HCT116 (cell line): ENCODE results near the gene DHX57. TPM values are rescaled to one million over a fixed set of nuclear protein-coding genes. Genes with fewer than 3 reads are reported as not detected.

Experiments used
- ATAC-seq: fragments of 200-7000 bp; cut with Tn5 transposase; 2 replicates; pipeline ENCODE4 v1.9.1; 2020; ENCODE audit warnings: mild to moderate bottlenecking, moderate library complexity
- BruUV-seq: library from RNA; stranded (reverse); fragments of 400-500 nt; replicated peaks from 2 replicates; lab custom pipeline; 2021; lab: Mats Ljungman, UMichigan
- CTCF ChIA-PET: fragments of 300-600 bp; sonication (Branson Sonifier 250); formaldehyde crosslinking; loops from one replicate; lab custom pipeline; 2021; ENCODE audit warnings: antibody characterized with exemption; lab: Charles Lee
- POLR2A ChIA-PET: fragments of 300-600, 350-600 bp; sonication (Branson Sonifier 250); formaldehyde crosslinking; loops from one replicate; lab custom pipeline; 2021; ENCODE audit warnings: antibody characterized with exemption; lab: Charles Lee
- RAD21 ChIA-PET, 2 experiments: fragments of 300-600 bp; sonication (Branson Sonifier 250); formaldehyde crosslinking; loops; one replicate each; lab custom pipeline; 2023; ENCODE audit warnings: low total read pairs in 2 of 2; ENCODE audit not compliant: uncharacterized antibody in 2 of 2, unreplicated experiment in 2 of 2, low non-redundant PET in 1 of 2; lab: Charles Lee
- DNase-seq: peaks from one replicate; pipeline ENCODE4 v3.0.0-alpha.2; 2010; ENCODE audit warnings: low read depth, low spot score
- H2AFZ ChIP-seq: fragments of 200-600 bp; shearing (Covaris generic), sonication (generic); 2 replicates; pipeline ENCODE4 v1.6.1; 2017; ENCODE audit warnings: low read depth, mixed run types, mixed read lengths, antibody characterized with exemption, low read length; ENCODE audit not compliant: poor library complexity, severe bottlenecking
- H3K27ac ChIP-seq: 2 replicates; pipeline ENCODE4 v1.5.1; 2012; ENCODE audit warnings: low read depth, low read length
- H3K27me3 ChIP-seq: fragments of 200-600 bp; sonication (generic); 2 replicates; pipeline ENCODE4 v1.6.1; 2016; ENCODE audit warnings: mixed run types, low read length, mixed read lengths; ENCODE audit not compliant: insufficient read depth
- H3K36me3 ChIP-seq, 2 experiments: fragments of 200-500 bp in 1 of 2; fragments of 200-600 bp in 1 of 2; sonication (Bioruptor generic) in 1 of 2; sonication (generic) in 1 of 2; 2 replicates each; pipeline versions ENCODE4 v1.5.1 to v1.6.1; 2014 to 2016; ENCODE audit warnings: low read length in 2 of 2, inconsistent platforms in 1 of 2, mixed read lengths in 1 of 2, mixed run types in 1 of 2; ENCODE audit not compliant: insufficient read depth in 2 of 2, control insufficient read depth in 1 of 2
- H3K4me1 ChIP-seq, 2 experiments: fragments of 200-600 bp in 1 of 2; sonication (generic) in 1 of 2; 2 replicates each; pipeline versions ENCODE4 v1.5.1 to v1.6.1; 2012 to 2017; ENCODE audit warnings: low read length in 2 of 2, inconsistent platforms in 1 of 2, mild to moderate bottlenecking in 1 of 2, mixed read lengths in 1 of 2, mixed run types in 1 of 2, moderate library complexity in 1 of 2; ENCODE audit not compliant: insufficient read depth in 2 of 2, control insufficient read depth in 1 of 2
- H3K4me2 ChIP-seq: fragments of 200-600 bp; sonication (generic); 2 replicates; pipeline ENCODE4 v1.6.1; 2017; ENCODE audit warnings: mixed run types, low read length, mixed read lengths
- H3K4me3 ChIP-seq, 2 experiments: fragments of 200-600 bp in 1 of 2; sonication (generic) in 1 of 2; replicated peaks in 1 of 2; 2 replicates each; pipeline ENCODE4 v1.5.1; 2011 to 2016; ENCODE audit warnings: low read length in 2 of 2, control low read depth in 1 of 2, low read depth in 1 of 2, mild to moderate bottlenecking in 1 of 2, mixed read lengths in 1 of 2, mixed run types in 1 of 2
- H3K79me2 ChIP-seq: fragments of 200-600 bp; sonication (generic); 2 replicates; pipeline ENCODE4 v1.6.1; 2017; ENCODE audit warnings: mild to moderate bottlenecking, mixed run types, low read length, moderate library complexity, mixed read lengths; ENCODE audit not compliant: insufficient read depth
- H3K9ac ChIP-seq: fragments of 200-600 bp; sonication (generic); 2 replicates; pipeline ENCODE4 v1.6.1; 2016; ENCODE audit warnings: low read length, mixed read lengths
- H3K9me2 ChIP-seq: fragments of 200-600 bp; sonication (generic), shearing (Covaris generic); 2 replicates; pipeline ENCODE4 v1.6.1; 2017; ENCODE audit warnings: mixed run types, mild to moderate bottlenecking, moderate library complexity; ENCODE audit not compliant: insufficient read depth
- H3K9me3 ChIP-seq, 2 experiments: fragments of 200-500 bp in 1 of 2; fragments of 200-600 bp in 1 of 2; sonication (Bioruptor generic) in 1 of 2; sonication (generic) in 1 of 2; 2 replicates each; pipeline ENCODE4 v1.6.1; 2014 to 2017; ENCODE audit warnings: low read length in 2 of 2, mixed read lengths in 2 of 2, inconsistent platforms in 1 of 2, low read depth in 1 of 2, mild to moderate bottlenecking in 1 of 2, mixed run types in 1 of 2, moderate library complexity in 1 of 2; ENCODE audit not compliant: control insufficient read depth in 1 of 2, insufficient read depth in 1 of 2
- H4K20me1 ChIP-seq: fragments of 200-600 bp; sonication (generic), shearing (Covaris generic); 2 replicates; pipeline ENCODE4 v1.6.1; 2017; ENCODE audit warnings: mixed run types, mild to moderate bottlenecking, moderate library complexity; ENCODE audit not compliant: insufficient read depth
- CEBPB ChIP-seq: IDR thresholded peaks from 2 replicates; pipeline ENCODE4 v1.6.1; 2012; ENCODE audit warnings: low read depth
- EZH2phosphoT487 ChIP-seq: fragments of 200-600 bp; IDR thresholded peaks from 2 replicates; pipeline ENCODE4 v1.6.1; 2018; ENCODE audit warnings: antibody characterized with exemption, borderline replicate concordance
- FOSL1 ChIP-seq: IDR thresholded peaks from 2 replicates; pipeline ENCODE4 v1.6.1; 2012; ENCODE audit warnings: low read depth
- POLR2AphosphoS5 ChIP-seq: IDR thresholded peaks from 2 replicates; pipeline ENCODE4 v1.6.1; 2011; ENCODE audit warnings: mild to moderate bottlenecking, low read depth, low read length, moderate library complexity
- RAD21 ChIP-seq: IDR thresholded peaks from 2 replicates; pipeline ENCODE4 v1.6.1; 2012; ENCODE audit warnings: low read depth, mild to moderate bottlenecking
- SRF ChIP-seq: IDR thresholded peaks from 2 replicates; pipeline ENCODE4 v1.6.1; 2012; ENCODE audit warnings: low read depth
- TCF7L2 ChIP-seq: IDR thresholded peaks from 2 replicates; pipeline ENCODE4 v1.7.0; 2011; ENCODE audit warnings: borderline replicate concordance, inconsistent platforms; ENCODE audit not compliant: insufficient read depth, insufficient read length; ENCODE audit errors: extremely low read depth
- ZFX ChIP-seq: fragments of 450-650 bp; IDR thresholded peaks from 2 replicates; pipeline ENCODE4 v1.6.1; 2017
- intact Hi-C: fragments of 100-400 bp; cut with micrococcal nuclease; formaldehyde crosslinking; loops from 2 replicates; pipeline ENCODE4 v1.10.0; 2022
- total RNA-seq: library from RNA; stranded (reverse); gene quantifications from one replicate; pipeline ENCODE4 v1.2.1, GENCODE V29; 2021; ENCODE audit not compliant: unreplicated experiment

The DHX57 gene
- total RNA-seq, 1 experiment from 2014 or later: 19.4 TPM

- H3K79me2 ChIP-seq: peaks cover 59% of the 10 kb centered on the region
- peak overlapping the region; percentile 95 for H3K9ac ChIP-seq
- peaks cover 9 to 17% of the 10 kb centered on the region in 2 experiments for H3K4me1 ChIP-seq
- no peak for TF ChIP-seq CEBPB
- 0 out of 2 replicates have a peak, but pooled peaks have one; percentile 47 for TF ChIP-seq ZFX
- peak; percentile 57 for TF ChIP-seq POLR2AphosphoS5
- ATAC-seq (peak; percentile 26; the same call in 1 of the 2 replicates), DNase-seq (no peak)
- CTCF ChIA-PET: interaction anchor here (1.1 to 1.4 kb wide), 3 partner anchors 169 to 214 kb away, joined by 3 to 7 read pairs (median 4); no protein-coding TSS in a partner anchor
- intact Hi-C loops: no loop called here
- peak overlapping the region; percentile 92 for H3K4me2 ChIP-seq
- H3K36me3 ChIP-seq: peaks cover 45 to 54% of the 10 kb centered on the region in 2 experiments
- H4K20me1 ChIP-seq: peaks cover 52% of the 10 kb centered on the region; the same call in 1 of the 2 replicates
- RAD21 ChIA-PET: no interaction called here
- no peaks in the 10 kb centered on the region for H3K9me3 ChIP-seq
- POLR2A ChIA-PET: interaction anchor here (0.6 to 2.4 kb wide), 17 partner anchors 9 to 386 kb away, joined by 3 to 27 read pairs (median 6); partner anchors contain the start of genes DHX57 and MORN2
- peak overlapping the region; percentile 76 to 100 for H3K4me3 ChIP-seq
- peak overlapping the region; percentile 86 for H3K27ac ChIP-seq
- no peaks in the 10 kb centered on the region for H3K9me2 ChIP-seq
- no TSS peak for BruUV-seq
- H3K27me3 ChIP-seq: no peaks in the 10 kb centered on the region
- no peak overlapping the region for H2AFZ ChIP-seq
Measured at GRCh38 chr2:38750011-38750890, 125.5 kb downstream of the DHX57 start.

DNA sequence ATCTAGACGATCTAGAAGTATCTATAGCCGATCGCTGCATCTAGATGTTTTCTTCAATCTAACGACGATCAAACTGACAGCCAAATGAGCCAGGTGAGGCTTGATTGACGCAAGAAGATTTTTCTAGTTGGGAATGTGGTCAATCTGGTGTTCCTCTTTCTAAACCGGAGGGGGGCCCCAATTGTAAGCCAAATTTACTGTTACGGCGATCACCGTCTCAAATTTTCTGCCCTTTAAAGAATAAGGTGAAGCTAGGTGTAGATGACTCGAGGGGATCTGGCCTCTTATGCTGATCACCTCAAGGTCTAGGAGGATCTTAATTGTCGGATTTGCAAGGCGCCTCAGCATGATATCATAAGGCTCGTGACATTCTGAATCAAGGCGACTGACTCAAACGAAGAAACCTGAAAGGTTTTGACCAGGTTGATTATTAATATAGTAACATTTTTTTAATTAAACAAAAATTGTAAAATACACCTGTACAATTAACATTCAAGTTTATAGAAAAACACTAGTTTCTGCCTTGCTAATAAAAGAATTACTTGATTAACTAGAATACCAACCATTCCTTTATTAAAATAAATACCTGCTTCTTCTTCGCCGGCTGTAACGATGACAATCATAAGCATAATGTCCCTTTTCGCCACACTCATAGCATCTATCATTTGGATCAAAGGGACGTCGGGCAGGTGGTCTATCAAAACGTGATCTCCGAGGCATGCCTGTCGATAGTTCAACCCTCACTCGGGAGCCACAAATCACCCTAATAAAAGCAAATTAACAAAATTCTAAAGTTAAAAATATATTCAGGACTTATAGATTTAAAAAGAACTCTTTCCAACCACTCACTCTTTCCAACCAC, 126.6 kb downstream of the DHX57 start:
- peaks cover 70% of the 10 kb centered on the region for H3K79me2 ChIP-seq
- ChIA-PET RAD21 (interaction anchor here in 1 of 2 experiments (0.5 kb wide), 1 partner anchor 1353 kb away, joined by 3 read pairs; no protein-coding TSS in a partner anchor), POLR2A (no interaction called here), CTCF (no interaction called here)
- H3K4me2 ChIP-seq: peak overlapping the region; percentile 92
- TF ChIP-seq EZH2phosphoT487 (no peak), TCF7L2 (no peak), POLR2AphosphoS5 (peak; percentile 18; the same call in 1 of the 2 replicates), ZFX (no peak), RAD21 (no peak), FOSL1 (no peak), SRF (no peak)
- H3K4me3 ChIP-seq: peak overlapping the region; percentile 76 to 100
- intact Hi-C loops: no loop called here
- no peaks in the 10 kb centered on the region for H3K27me3 ChIP-seq
- H3K4me1 ChIP-seq: peaks cover 9 to 17% of the 10 kb centered on the region in 2 experiments
- no TSS peak for BruUV-seq
- ATAC-seq: no peak
- H2AFZ ChIP-seq: no peak overlapping the region
- H3K9ac ChIP-seq: peak overlapping the region; percentile 95
- H4K20me1 ChIP-seq: peaks cover 63% of the 10 kb centered on the region; the same call in 1 of the 2 replicates
- H3K9me2 ChIP-seq: no peaks in the 10 kb centered on the region
- no peaks in the 10 kb centered on the region for H3K9me3 ChIP-seq
- no peak for DNase-seq
- peaks cover 54 to 65% of the 10 kb centered on the region in 2 experiments for H3K36me3 ChIP-seq
- no peak overlapping the region; the same call in 1 of the 2 replicates for H3K27ac ChIP-seq
